HG03097 (cell line): ENCODE results near the gene MAP2K6.

Source experiments
- ATAC-seq: cut with Tn5 transposase; IDR thresholded peaks from one replicate; pipeline ENCODE4 v1.9.1; 2021; ENCODE audit not compliant: unreplicated experiment, low FRiP score

The MAP2K6 gene

DNA sequence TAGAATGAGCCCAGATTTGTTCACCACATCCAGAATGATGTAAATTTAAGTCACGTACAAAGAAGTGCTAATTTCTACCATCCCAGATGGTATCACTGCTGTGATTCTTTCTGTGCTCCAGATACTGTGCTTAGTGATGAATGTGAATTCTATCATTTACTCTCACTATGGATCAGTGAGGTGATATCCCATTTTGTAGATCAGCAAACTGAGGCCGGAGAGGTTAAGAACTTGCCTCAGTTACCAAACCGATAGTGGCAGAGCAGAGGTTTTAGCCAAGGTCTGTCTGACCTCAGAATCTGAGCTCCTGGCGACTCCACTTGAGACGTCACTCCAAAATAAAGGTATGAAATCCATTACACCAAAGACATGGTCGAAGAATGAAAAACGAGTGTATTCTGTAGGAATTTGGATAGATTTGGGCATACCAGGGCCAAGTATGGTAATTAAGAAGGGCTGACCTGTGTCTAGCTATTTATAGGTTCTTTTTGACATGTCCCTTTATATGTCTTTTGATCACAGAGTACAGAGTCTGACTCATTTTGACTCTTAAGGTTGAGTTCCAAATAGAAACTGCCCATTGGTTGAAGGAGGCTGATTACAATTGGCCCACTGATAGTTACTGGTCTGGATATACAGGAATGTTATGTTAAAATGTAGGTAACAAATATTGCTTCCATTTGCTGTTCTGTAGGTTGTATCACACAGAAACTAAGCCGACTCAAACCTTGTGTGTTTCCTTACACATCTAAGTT, 10.0 kb downstream of the MAP2K6 start:
- ATAC-seq: no peak

GRCh38 chr17:69425978-69426377, 11.5 kb downstream of the MAP2K6 start:
- no peak for ATAC-seq

DNA sequence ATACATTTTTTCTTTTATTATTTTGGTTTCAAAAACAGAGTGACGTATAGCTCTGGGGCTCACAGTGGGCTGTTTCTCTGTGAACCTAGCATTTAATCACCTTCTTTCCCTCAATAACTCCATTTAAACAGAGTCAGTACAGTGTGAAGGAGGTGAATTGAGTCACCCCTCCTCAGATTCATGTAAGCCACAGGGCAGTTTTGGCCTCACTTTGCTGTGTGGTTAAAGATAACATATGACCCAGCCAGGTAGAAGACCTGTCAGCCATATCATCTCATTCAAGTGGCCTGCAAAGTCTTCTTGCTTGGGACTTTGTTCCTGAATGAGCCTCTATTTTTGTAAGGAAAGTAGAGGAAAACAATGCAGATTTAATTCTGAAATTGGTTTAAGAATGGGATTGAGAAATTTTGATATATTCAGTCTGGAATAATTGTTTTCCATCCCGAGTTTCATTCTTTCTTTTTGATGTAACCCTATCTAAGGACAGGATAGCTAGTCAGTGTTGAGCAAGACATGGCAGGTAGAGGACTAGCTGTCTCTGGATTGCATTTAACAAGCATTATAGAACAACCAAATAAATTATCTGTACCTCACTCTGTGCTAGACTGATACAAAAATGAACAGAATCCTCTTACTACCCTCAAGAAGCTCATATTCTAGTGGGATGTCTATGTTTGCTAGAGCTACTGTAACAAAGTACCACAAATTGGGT, 13.1 kb downstream of the MAP2K6 start:
- ATAC-seq: no peak

GRCh38 chr17:69428252-69428980, 13.9 kb downstream of the MAP2K6 start:
- ATAC-seq: no peak

- no peak for ATAC-seq
Measured at GRCh38 chr17:69430488-69430887, 16.0 kb downstream of the MAP2K6 start.

GRCh38 chr17:69431835-69432234, 17.3 kb downstream of the MAP2K6 start:
- no peak for ATAC-seq

GRCh38 chr17:69433093-69433492, 18.6 kb downstream of the MAP2K6 start:
- no peak for ATAC-seq

DNA sequence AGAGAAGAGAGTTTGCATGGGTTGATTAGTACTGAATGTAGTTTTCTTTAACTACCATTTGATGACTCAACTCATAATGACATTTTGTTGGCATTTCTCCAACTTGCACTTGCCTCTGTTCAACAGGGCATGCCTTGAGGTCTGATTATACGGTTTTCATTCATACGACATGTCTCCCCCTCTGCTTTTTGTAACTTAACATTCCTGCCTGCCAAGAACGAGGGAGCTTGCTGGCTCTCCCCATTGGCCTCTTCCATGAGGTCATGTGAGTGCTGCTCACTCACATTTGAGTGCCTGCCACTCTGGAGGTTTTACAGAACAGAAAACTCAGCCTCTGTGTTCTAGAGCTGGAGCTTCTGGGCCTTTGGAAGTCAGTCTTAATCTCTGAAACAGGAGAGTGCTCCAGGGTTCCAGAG, 19.7 kb downstream of the MAP2K6 start:
- no peak for ATAC-seq

DNA sequence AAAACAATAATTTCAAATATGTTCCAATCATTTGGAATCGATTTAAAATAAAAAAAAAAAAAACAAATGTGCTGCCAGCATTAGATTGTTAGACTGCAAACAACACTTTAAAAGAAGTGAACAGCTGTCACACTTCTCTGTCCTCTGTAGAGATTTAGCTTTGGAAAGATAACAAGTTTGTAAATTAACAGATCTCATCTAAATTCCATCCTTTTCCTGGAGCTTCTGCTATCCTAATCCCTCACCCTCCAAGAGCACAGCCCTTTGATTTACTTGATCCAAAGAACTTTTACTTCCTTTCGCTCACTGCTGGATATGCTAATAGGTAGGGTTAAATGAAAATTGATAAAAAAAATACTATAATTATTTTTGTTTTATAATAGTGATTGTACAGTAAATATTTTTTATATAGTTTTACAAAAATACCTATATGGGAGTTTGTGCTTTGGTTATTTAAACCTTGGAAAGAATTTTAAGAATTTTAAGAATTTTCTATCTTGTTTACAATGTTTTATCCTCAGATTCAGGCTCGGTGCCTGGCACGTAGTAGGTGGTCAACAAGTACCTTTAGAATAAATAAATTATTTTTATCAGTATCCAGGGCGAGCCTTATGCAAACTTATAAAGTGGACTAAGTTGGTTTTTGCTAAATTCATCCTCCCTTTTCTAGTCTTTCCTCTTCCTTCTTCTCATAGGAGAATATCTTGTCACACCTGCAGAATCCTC, 21.6 kb downstream of the MAP2K6 start:
- ATAC-seq: no peak

DNA sequence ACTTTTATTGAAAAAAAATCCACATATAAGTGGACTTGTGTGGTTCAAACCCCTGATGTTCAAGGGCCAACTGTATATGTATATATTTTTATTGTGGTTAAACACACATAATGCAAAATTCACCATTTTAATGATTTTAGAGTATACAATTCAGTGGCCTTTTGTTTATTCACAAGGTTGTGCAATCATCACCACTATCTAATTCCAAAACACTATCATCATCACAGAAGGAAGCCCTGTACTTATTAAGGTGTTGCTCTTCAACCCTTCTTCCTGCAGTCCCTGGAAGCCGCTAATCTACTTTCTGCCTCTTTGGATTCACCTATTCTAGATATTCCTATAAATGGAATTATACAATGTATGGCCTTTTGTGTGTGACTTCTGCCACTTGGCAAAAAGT, 23.0 kb downstream of the MAP2K6 start:
- no peak for ATAC-seq

- ATAC-seq: no peak
Measured at GRCh38 chr17:69438776-69439175, 24.3 kb downstream of the MAP2K6 start.

- no peak for ATAC-seq
Measured at GRCh38 chr17:69441179-69441578, 26.7 kb downstream of the MAP2K6 start.

GRCh38 chr17:69443138-69443537, 28.6 kb downstream of the MAP2K6 start:
- no peak for ATAC-seq

DNA sequence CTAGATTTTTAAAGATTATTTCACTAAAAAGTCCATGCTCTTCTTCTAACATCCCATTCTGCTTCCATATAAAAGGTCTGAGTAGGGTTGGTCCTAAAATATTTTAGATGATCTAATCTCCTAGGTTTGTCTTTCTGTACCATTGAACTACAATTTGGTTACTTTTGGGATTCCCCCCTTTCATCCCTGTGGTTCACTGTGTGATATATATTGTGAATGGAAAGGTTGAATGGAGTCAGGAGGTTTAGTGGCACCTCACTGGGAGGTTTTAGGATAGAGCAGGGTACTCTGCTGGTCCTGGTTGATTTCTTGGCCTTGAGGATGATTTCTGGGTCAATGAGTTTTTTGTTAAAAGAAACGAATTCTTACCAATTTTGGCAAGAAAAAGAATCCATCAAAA, 29.5 kb downstream of the MAP2K6 start:
- ATAC-seq: no peak

DNA sequence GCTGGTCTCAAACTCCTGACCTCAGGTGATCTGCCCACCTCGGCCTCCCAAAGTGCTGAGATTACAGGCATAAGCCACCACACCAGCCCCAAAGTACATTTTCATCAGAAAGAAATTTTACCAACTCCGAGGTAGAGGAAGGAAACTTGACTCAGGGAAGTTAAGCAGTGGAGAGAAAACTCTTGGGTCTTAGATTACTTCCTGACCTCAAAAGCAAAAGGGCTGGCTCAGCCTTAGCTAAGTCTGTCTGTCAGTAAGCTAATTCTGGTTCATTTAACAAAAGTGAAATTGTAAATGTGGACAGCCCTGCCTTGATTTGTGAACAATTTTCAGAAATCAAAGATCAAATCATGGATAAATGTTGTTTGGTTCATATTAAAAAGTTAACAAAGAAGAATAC, 30.6 kb downstream of the MAP2K6 start:
- no peak for ATAC-seq

DNA sequence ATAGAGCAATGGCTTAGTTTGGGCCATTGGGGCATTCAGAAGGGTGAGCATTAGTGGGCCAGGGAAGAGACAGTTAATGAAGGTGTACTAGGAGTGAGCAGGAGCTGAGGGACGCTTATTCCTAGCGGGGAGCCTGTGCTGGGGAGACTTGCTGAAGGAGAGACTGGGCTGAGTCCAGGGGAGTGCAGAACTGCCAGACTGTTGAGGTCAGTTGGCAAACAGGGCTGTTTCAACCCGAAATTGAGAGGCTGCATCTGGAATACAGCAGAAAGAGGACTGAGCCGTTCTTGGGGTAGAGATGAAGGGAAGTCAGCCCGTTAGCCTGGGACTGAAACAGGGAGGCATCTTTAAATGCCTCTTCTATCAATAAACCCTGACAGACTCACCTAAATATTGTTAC, 33.2 kb downstream of the MAP2K6 start:
- ATAC-seq: no peak

DNA sequence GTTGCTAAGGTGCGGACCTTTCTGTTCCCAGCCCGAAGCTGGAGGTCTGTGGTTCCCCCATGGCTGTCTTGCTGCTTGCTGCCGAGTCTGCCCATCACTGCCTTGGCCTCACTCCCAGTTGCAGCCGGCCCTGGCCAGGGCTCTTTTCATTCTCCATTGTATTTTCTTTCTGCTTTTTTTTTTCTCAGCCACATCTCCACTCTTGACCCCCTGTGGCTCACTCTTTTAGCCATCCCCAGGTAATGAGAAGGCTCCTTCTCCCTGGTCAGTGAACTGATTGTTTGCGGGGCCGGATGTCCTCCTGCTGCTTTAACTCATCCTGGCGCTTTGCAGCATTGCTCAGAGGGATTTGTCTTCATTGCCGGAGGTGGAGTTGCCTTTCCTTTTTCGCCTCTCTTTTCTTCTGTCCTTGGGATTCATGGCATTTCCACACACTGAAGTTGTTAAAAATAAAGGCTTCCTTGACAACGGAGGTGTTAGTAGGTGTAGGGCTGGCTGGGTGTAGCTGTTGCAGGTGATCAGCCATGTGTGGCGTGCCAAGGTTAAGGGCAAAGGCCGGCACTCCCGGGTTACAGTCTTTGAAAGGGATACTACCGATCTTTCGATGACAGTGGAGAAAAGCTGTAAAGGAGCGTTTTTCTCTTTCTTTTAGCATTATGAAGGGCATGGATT, 34.1 kb downstream of the MAP2K6 start:
- ATAC-seq: no peak

DNA sequence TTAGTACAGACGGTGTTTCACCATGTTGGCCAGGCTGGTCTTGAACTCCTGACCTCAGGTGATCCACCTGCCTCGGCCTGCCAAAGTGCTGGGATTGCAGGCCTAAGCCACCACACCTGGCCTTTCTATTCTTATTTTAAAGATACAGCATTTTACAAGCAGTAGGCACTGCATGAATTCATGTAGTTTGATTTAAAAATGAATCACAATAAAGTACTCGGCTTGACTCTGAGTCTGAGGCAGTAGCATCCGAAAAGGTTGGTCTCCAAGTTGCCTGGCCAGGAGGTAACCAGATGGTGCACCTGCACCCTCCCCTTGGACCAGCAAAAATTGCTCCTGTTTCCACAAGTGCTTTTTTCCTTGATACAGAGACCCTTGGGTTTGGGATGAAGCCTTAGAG, 35.6 kb downstream of the MAP2K6 start:
- ATAC-seq: no peak

- ATAC-seq: no peak
Measured at GRCh38 chr17:69450918-69451317, 36.4 kb downstream of the MAP2K6 start.
